Smooth muscle cell (in vitro differentiated cells): ENCODE measurements around the gene PGAP3. TPM values are rescaled to one million over a fixed set of nuclear protein-coding genes. Genes with fewer than 3 reads are reported as not detected.

Experiments
- DNase-seq: peaks from one replicate; lab custom pipeline; 2025; ENCODE audit not compliant: unreplicated experiment; lab: John Stamatoyannopoulos, UW
- H2AFZ ChIP-seq: fragments of 200-600 bp; sonication (generic); 2 replicates; pipeline ENCODE4 v1.6.0; 2016; ENCODE audit warnings: antibody characterized with exemption, low read depth, mild to moderate bottlenecking
- H3F3A ChIP-seq: fragments of 200-600 bp; sonication (generic); 2 replicates; pipeline ENCODE4 v1.6.0; 2017; ENCODE audit warnings: antibody characterized with exemption, low read depth
- H3K27ac ChIP-seq: fragments of 200-600 bp; sonication (generic); 2 replicates; pipeline ENCODE4 v1.5.1; 2016; ENCODE audit warnings: low read depth, mild to moderate bottlenecking
- H3K27me3 ChIP-seq: fragments of 200-600 bp; sonication (generic); 2 replicates; pipeline ENCODE4 v1.6.1; 2016; ENCODE audit warnings: low read depth, mild to moderate bottlenecking
- H3K36me3 ChIP-seq: fragments of 200-600 bp; sonication (generic); 2 replicates; pipeline ENCODE4 v1.5.1; 2016; ENCODE audit warnings: low read depth
- H3K4me1 ChIP-seq: fragments of 200-600 bp; sonication (generic); 2 replicates; pipeline ENCODE4 v1.5.1; 2016; ENCODE audit warnings: low read depth
- H3K4me2 ChIP-seq: fragments of 200-600 bp; sonication (generic); 2 replicates; pipeline ENCODE4 v1.6.0; 2016; ENCODE audit warnings: mild to moderate bottlenecking
- H3K4me3 ChIP-seq: fragments of 200-600 bp; sonication (generic); 2 replicates; pipeline ENCODE4 v1.5.1; 2016; ENCODE audit warnings: mild to moderate bottlenecking
- H3K79me2 ChIP-seq: fragments of 200-600 bp; sonication (generic); 2 replicates; pipeline ENCODE4 v1.6.0; 2016; ENCODE audit warnings: low read depth, mild to moderate bottlenecking
- H3K9ac ChIP-seq: fragments of 200-600 bp; sonication (generic); 2 replicates; pipeline ENCODE4 v1.6.0; 2016; ENCODE audit warnings: low read depth
- H3K9me3 ChIP-seq: fragments of 200-600 bp; sonication (generic); replicated peaks from 2 replicates; pipeline ENCODE4 v1.5.1; 2016; ENCODE audit warnings: low read depth
- H4K20me1 ChIP-seq: fragments of 200-600 bp; sonication (generic); 2 replicates; pipeline ENCODE4 v1.6.0; 2016; ENCODE audit warnings: low read depth
- WGBS: methylation state at CpG from one replicate; pipeline ENCODE4 v1.1.7; 2016; ENCODE audit warnings: low lambda C conversion rate; 5-methylcytosine and 5-hydroxymethylcytosine counted together
- polyA plus RNA-seq: library from polyadenylated mRNA; unstranded; fragments of >200 nt; fragmentation: Nextera tagmentation; extraction: Ambion mirVana; gene quantifications from 2 replicates; pipeline ENCODE4 v1.2.1, GENCODE V29; 2016
- total RNA-seq: library from RNA; depleted of rRNA; stranded (reverse); fragments of >200 nt; gene quantifications from 2 replicates; pipeline ENCODE4 v1.2.3, GENCODE V29; 2014
- TF ChIP-seq, protein P1 (sequence below): fragments of 200-600 bp; sonication (generic); IDR thresholded peaks from 2 replicates; pipeline ENCODE4 v1.5.1; 2017; ENCODE audit warnings: borderline replicate concordance, mild to moderate bottlenecking, antibody characterized with exemption; ENCODE audit not compliant: insufficient read depth, poor library complexity, severe bottlenecking

PGAP3 gene
- total and polyA plus RNA-seq, 2 experiments from 2014 or later, result 19.1 to 19.4 TPM

DNA sequence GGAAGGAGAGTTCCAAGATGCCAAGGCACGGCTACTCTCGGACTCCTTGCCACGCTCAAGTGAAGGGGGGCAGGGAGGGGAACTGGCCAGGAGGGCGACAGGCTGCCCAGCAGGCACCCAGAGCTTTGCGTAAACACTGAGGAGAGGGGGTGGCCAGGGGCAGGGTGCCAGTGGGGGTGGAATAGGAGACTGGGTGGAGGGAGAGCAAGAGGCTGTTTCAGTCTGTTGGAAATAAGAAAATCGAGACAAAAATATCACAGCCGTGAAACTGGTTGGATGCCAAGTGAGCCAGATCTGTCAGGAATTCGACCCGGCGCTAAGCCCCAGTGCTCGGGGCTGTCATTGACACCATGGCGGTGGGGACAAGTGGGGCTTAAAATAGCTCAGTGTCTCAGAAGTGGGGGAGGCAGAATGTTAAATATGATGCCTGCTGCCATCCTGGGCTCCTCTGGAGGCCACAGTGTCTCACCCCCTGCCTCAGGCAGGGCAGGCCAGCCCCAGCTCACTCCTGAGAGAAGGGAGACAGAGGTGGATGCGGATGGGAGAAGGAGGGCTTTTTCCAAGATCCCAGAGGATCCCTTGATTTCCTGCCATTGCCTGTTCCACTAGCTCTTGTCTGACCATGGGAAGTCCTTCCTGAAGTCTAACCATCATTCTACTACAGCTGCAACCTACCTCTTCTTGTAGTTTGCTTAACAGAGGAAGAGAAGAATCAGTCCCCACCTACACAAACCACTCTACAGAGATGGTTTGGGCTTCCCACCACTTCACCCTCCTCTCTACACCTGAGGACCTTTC is 10.1 kb downstream of the PGAP3 start:
- no peaks in the 10 kb centered on the region for H3F3A ChIP-seq
- no peaks in the 10 kb centered on the region for H3K79me2 ChIP-seq
- no peak overlapping the region for H3K4me2 ChIP-seq
- no peaks in the 10 kb centered on the region for H3K4me1 ChIP-seq
- no peak overlapping the region for H2AFZ ChIP-seq
- WGBS, result 59% methylated on average over 13 of the region's 13 CpGs
- DNase-seq, result no peak
- TF ChIP-seq, protein P1, sequence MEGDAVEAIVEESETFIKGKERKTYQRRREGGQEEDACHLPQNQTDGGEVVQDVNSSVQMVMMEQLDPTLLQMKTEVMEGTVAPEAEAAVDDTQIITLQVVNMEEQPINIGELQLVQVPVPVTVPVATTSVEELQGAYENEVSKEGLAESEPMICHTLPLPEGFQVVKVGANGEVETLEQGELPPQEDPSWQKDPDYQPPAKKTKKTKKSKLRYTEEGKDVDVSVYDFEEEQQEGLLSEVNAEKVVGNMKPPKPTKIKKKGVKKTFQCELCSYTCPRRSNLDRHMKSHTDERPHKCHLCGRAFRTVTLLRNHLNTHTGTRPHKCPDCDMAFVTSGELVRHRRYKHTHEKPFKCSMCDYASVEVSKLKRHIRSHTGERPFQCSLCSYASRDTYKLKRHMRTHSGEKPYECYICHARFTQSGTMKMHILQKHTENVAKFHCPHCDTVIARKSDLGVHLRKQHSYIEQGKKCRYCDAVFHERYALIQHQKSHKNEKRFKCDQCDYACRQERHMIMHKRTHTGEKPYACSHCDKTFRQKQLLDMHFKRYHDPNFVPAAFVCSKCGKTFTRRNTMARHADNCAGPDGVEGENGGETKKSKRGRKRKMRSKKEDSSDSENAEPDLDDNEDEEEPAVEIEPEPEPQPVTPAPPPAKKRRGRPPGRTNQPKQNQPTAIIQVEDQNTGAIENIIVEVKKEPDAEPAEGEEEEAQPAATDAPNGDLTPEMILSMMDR, result no peak
- no peaks in the 10 kb centered on the region for H3K27me3 ChIP-seq
- H3K36me3 ChIP-seq, result no peaks in the 10 kb centered on the region
- no peak overlapping the region for H3K4me3 ChIP-seq
- H3K9ac ChIP-seq, result no peak overlapping the region
- no peaks in the 10 kb centered on the region for H4K20me1 ChIP-seq
- no peak overlapping the region for H3K27ac ChIP-seq
- no peaks in the 10 kb centered on the region for H3K9me3 ChIP-seq

DNA sequence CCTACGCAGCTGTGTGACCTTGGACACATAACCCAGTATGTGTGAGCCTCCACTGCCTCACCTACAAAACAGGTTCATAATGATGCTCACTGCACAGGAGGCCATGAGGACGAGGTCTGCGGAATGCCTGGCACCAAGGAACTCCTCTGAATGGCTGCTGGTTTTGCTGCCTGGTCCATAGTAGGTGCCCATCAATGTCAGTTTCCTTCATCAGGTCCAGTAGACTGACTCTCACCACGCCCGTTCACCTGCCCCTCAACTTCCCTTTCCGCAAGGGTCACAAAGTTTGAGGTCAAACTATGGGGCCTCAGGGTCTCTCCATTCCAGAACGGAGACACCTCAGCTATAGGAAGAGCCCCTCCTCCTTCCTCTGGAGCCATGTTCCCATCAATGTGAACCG is 10.8 kb downstream of the PGAP3 start:
- Histone ChIP-seq H4K20me1 (no peaks in the 10 kb centered on the region), H3K36me3 (no peaks in the 10 kb centered on the region), H3K9ac (no peak overlapping the region), H3K4me3 (no peak overlapping the region), H3K4me2 (no peak overlapping the region), H2AFZ (no peak overlapping the region), H3K27ac (no peak overlapping the region), H3K4me1 (no peaks in the 10 kb centered on the region), H3K9me3 (no peaks in the 10 kb centered on the region), H3K27me3 (no peaks in the 10 kb centered on the region), H3F3A (no peaks in the 10 kb centered on the region), H3K79me2 (no peaks in the 10 kb centered on the region)
- 95% methylated on average over 8 of the region's 8 CpGs for whole genome bisulfite sequencing
- DNase-seq, result no peak
- TF ChIP-seq, protein P1, result no peak

DNA sequence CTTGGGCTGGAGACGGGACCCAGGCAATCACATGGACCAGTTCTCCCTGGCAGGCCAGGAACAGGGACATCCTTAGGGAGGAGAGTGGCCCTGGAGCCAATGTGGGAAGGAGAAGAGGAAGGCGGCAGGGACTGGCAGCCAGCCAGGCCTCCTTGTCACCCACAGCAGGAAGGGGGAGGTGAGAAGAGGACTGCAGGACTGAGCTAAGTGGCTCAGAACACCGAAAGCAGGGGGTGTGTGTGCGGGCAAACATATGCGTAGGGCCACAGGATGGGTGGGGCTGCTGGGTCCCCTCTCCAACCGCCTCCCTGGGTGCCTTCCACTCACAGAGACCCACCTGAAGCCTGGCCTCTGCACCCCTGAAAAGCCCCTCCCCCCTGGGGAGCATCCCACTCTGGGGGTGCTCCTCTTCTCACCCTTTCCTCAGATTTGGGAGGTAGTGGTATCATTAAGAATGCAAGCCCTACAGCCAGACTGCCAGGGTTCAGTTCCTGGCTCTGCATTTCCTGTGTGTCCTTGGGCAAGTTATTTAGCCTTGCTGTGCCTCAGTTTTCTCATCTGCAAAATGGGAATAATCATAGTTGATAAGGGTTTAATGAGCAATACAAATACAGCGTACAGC is 11.5 kb downstream of the PGAP3 start:
- Histone ChIP-seq H3K36me3 (no peaks in the 10 kb centered on the region), H3F3A (no peaks in the 10 kb centered on the region), H3K9ac (no peak overlapping the region), H2AFZ (no peak overlapping the region), H3K4me2 (no peak overlapping the region), H3K27me3 (peaks cover 4% of the 10 kb centered on the region), H3K79me2 (no peaks in the 10 kb centered on the region), H3K27ac (no peak overlapping the region), H3K9me3 (no peaks in the 10 kb centered on the region), H3K4me1 (no peaks in the 10 kb centered on the region), H4K20me1 (no peaks in the 10 kb centered on the region), H3K4me3 (no peak overlapping the region)
- WGBS, result 76% methylated on average over 7 of the region's 7 CpGs
- DNase-seq, result no peak
- TF ChIP-seq, protein P1, result no peak
